ENCODE data around the gene SP100.
"Not testable (repeated sequence)": the region's sequence is repeated elsewhere in the genome, so short reads cannot be mapped to it uniquely, and the experiment has no call there.

SP100 gene

GRCh38 chr2:230422149-230422548 lies 6.1 kb downstream of the SP100 start:
- DNase-seq, result no peak

- DNase-seq, result no peak
Measured at GRCh38 chr2:230423851-230424458, 8.0 kb downstream of the SP100 start.

DNA sequence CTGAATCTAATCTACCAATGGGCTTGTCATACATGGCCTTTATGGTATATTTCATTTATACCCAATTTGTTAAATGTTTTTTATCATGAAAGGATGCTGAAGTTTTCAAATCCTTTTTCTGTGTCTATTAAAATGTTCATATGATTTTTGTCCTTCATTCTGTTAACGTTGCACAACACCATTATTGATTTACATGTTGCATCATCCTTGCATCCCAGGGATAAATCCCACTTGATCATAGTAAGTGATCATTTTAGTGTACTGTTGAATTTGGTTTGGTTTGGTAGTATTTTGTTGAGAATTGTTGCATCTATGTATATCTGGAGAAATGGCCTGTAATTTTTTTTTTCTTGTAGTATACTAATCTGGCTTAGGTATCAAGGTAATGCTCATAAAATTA lies 9.4 kb downstream of the SP100 start:
- no peak for DNase-seq

GRCh38 chr2:230429513-230429912 lies 13.5 kb downstream of the SP100 start:
- DNase-seq, result no peak

DNA sequence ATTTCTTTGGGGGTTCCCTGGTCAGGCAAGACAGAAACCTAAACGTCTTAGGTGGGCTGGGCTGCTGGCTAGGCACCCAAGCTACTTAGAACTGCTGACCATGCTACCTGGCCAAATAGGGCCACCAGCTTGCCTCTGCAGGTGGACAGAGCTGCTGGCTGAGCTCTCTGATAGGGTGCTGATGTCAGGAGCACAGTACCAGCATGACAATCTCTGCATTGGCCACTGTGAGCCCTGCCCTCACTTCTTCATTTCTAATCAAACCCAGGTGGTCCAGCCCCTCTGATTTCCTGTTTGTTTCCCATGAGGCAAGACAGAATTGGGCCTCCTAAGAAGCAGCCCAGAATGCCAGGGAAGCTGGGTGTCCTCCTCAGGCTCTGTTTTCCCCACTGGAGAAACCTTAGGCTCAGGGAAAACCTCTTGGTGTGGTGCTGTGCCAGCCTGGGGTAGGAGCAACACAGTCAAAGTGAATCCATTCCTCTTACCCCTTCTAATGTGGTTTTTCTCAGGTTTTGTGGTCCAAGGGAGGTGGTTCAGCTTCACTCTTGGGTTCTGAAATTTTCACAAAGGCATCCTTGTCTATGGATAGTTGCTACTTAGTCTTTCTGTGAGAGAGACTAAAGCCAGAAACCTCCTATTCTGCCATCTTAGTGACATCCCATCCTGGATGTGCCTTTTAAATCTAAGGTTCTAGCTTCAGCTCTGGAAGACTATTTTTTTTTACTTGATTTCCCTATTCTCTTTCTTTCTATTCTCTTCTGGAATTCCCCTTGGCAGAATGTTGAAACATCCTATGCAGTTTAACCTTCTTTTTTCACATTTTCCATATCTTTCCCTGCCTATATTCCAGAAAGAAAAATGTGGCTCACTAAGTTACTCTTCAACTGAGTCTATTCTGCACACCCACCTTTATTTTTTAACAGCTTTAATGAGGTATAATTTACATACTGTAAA lies 15.2 kb downstream of the SP100 start:
- DNase-seq, result no peak

GRCh38 chr2:230434677-230435324 lies 18.8 kb downstream of the SP100 start:
- no peak for DNase-seq

DNA sequence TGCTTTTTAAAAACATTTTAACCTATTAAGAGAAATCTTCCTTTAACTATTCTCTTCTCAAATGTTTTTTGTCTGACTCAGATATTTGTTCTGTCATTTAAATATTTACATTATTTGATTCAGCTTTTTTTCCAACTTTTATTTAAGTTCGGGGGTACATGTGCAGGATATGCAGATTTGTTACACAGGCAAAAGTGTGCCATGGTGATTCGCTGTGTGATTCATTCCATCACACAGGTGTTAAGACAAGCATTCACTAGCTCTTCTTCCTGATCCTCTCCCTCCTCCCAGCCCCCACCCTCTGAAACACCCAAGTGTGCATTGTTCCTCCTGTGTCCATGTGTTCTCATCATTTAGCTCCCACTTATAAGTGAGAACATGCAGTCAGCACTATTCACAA lies 19.4 kb downstream of the SP100 start:
- no peak for DNase-seq

GRCh38 chr2:230439121-230439520 lies 23.1 kb downstream of the SP100 start:
- not testable (repeated sequence) for DNase-seq

GRCh38 chr2:230439590-230439989 lies 23.6 kb downstream of the SP100 start:
- no peak for DNase-seq

GRCh38 chr2:230441227-230441897 lies 25.4 kb downstream of the SP100 start:
- no peak for DNase-seq

GRCh38 chr2:230443541-230443940 lies 27.5 kb downstream of the SP100 start:
- DNase-seq, result no peak

DNA sequence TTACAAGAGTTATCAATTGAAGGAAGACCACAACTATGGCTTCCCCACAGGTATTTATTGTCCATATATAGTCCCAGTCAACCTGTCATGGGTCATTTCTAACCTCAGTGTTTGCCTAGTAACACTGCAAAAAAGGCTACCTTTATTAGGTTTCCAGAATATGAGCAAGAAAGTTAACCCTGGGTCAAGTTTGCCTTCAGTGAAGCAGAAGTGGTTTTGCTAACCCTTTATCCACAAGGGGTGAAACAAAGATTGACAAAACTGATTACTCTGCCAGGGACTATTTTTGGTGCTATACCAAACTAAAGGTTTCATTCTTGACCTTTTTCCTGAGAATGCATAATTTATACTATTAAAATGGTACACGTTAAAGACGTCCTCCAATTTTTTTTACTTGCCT lies 28.8 kb downstream of the SP100 start:
- no peak for DNase-seq

GRCh38 chr2:230447036-230447435 lies 31.0 kb downstream of the SP100 start:
- no peak for DNase-seq

- no peak for DNase-seq
Measured at GRCh38 chr2:230447455-230448451, 31.8 kb downstream of the SP100 start.

GRCh38 chr2:230449901-230450467 lies 34.0 kb downstream of the SP100 start:
- no peak for DNase-seq

- DNase-seq, result no peak
Measured at GRCh38 chr2:230453006-230453405, 37.0 kb downstream of the SP100 start.

DNA sequence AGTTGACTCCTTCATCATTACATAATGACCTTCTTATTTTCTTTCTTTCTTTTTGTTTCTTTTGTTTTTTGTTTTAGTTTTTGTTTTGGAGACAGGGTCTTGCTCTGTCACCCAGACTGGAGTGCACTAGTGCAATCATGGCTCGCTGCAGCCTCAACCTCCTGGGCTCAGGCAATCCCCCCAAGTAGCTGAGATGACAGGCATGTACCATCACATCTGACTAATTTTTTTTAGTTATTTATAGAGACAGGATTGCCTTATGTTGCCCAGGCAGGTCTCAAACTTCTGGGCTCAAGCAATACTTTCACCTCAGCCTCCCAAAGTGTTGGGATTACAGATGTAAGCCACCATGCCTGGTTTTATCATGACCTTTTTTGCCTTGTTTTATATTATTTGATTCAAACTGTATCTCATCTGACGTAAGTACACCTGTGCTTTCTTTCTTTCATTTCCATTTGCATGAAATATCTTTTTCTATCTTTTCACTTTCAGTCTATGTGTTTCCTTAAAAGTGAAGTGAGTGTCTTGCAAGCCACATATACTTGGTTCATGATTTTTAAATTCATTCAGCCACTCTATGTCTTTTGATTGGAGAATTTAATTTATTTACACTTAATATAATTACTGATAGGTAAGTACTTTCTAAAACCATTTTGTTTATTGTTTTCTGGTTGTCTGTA lies 39.1 kb downstream of the SP100 start:
- no peak for DNase-seq

- DNase-seq, result no peak
Measured at GRCh38 chr2:230457073-230457768, 41.2 kb downstream of the SP100 start.

DNA sequence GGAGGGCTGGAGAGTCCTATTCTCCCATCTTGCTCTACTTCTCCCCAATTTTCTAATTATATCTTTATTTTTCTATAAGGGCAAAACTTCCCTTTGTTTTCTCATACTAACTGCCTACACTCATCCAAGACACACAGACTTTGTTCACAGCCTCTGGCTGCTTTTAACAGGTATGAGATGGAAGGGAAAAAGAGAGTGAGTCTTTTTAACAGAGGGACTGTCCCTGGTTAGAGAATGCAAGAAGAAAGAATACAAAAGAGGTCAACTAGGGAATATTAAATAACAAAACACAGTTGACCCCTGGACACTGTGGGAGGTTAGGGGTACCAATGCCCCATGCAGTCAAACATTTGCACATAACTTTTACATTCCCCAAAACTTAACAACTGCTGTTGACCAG lies 41.8 kb downstream of the SP100 start:
- DNase-seq, result no peak

DNA sequence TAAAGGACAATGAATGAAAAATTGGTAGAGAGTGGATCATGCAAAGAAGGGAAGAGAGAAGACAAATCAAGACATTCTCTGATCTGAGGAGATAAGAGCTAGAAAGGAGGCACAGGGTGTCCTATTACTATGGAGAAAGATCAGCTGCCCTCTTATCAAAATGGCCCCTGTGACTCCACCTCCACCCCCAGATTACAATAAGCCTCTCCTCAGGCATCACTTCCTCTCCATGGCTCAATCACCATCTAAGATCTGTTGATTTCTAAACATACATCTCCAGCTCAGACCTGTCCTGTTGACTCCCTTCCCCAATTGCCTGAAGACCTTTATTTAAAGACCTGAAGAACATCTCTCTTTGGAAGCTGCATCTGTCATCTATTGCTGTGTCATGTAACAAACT lies 43.2 kb downstream of the SP100 start:
- DNase-seq, result no peak

Data from NCI-H1105 (cell line).